Ecto neural progenitor cell (in vitro differentiated cells): ENCODE results near the gene R3HDML.

ENCODE experiments used
- DNase-seq: peaks from one replicate; pipeline ENCODE4 v3.0.0-alpha.2; 2018; ENCODE audit warnings: low spot score

R3HDML gene

GRCh38 chr20:44364068-44364467, 27.2 kb downstream of the R3HDML start:
- no peak for DNase-seq

- DNase-seq, result no peak
These were observed 27.9 kb downstream of the R3HDML start for GRCh38 chr20:44364780-44365179.

- no peak for DNase-seq
These were observed 30.9 kb downstream of the R3HDML start for GRCh38 chr20:44367746-44368145.

- no peak for DNase-seq
These were observed 33.9 kb downstream of the R3HDML start for GRCh38 chr20:44370639-44371218.

GRCh38 chr20:44382641-44383040, 45.8 kb downstream of the R3HDML start:
- no peak for DNase-seq

- peak; percentile 86 for DNase-seq
These were observed 47.7 kb downstream of the R3HDML start for GRCh38 chr20:44384423-44385027.

GRCh38 chr20:44388466-44389023, 51.7 kb downstream of the R3HDML start:
- peak; percentile 90 for DNase-seq

GRCh38 chr20:44389871-44390270, 53.0 kb downstream of the R3HDML start:
- DNase-seq, result no peak

GRCh38 chr20:44390280-44390679, 53.4 kb downstream of the R3HDML start:
- DNase-seq, result peak; percentile 68

- no peak for DNase-seq
These were observed 55.4 kb downstream of the R3HDML start for GRCh38 chr20:44392088-44392775.

- DNase-seq, result no peak
These were observed 56.1 kb downstream of the R3HDML start for GRCh38 chr20:44392776-44393607.

- no peak for DNase-seq
These were observed 57.0 kb downstream of the R3HDML start for GRCh38 chr20:44393608-44394451.

GRCh38 chr20:44394452-44394701, 57.5 kb downstream of the R3HDML start:
- no peak for DNase-seq

- no peak for DNase-seq
These were observed 58.0 kb downstream of the R3HDML start for GRCh38 chr20:44394702-44395460.

GRCh38 chr20:44395461-44396340, 58.9 kb downstream of the R3HDML start:
- no peak for DNase-seq

- DNase-seq, result no peak
These were observed 59.7 kb downstream of the R3HDML start for GRCh38 chr20:44396369-44397130.

GRCh38 chr20:44398335-44398734, 61.5 kb downstream of the R3HDML start:
- DNase-seq, result no peak

GRCh38 chr20:44399446-44399845, 62.6 kb downstream of the R3HDML start:
- no peak for DNase-seq

- DNase-seq, result no peak
These were observed 63.8 kb downstream of the R3HDML start for GRCh38 chr20:44400671-44400969.
